ENCODE data around the gene EPN1. TPM values are rescaled to one million over a fixed set of nuclear protein-coding genes. Genes with fewer than 3 reads are reported as not detected.
A peak's percentile ranks its signal among the peaks of the same experiment; 100 is the strongest.

EPN1 gene
- total and polyA plus RNA-seq, 2 of the 13 experiments (the other 11 are each of a cell fraction or from before 2014, with no cell fraction given): 28.9 to 31.7 TPM

GRCh38 chr19:55653651-55654322 lies 21.2 kb upstream of the EPN1 start (continued):
- TF ChIP-seq CBFB (CRISPR knock-in tag; IDR thresholded peaks at IDR 0.05): peak; percentile 25; the same call in 1 of the 2 replicates
- no peak for TF ChIP-seq EEA1 (CRISPR knock-in tag; IDR thresholded peaks at IDR 0.05; ENCODE audit: borderline replicate concordance)
- no peak for TF ChIP-seq HMGA1 (CRISPR knock-in tag; conservative IDR thresholded peaks at IDR 0.05)
- TF ChIP-seq, protein P1, sequence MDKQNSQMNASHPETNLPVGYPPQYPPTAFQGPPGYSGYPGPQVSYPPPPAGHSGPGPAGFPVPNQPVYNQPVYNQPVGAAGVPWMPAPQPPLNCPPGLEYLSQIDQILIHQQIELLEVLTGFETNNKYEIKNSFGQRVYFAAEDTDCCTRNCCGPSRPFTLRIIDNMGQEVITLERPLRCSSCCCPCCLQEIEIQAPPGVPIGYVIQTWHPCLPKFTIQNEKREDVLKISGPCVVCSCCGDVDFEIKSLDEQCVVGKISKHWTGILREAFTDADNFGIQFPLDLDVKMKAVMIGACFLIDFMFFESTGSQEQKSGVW (CRISPR knock-in tag; IDR thresholded peaks at IDR 0.05; ENCODE audit: borderline replicate concordance): no peak
- TF ChIP-seq SMYD3 (CRISPR knock-in tag; IDR thresholded peaks at IDR 0.05): no peak
- TF ChIP-seq ZNF33A (CRISPR knock-in tag; IDR thresholded peaks at IDR 0.05; ENCODE audit: borderline replicate concordance): no peak
- TF ChIP-seq ELF4 (CRISPR knock-in tag; IDR thresholded peaks at IDR 0.05; ENCODE audit: borderline replicate concordance): peak; percentile 84; the same call in 1 of the 2 replicates
- TF ChIP-seq NFYC (CRISPR knock-in tag; IDR thresholded peaks at IDR 0.05): no peak
- TF ChIP-seq ZNF12 (CRISPR knock-in tag; IDR thresholded peaks at IDR 0.05): peak; percentile 50
- peak; percentile 62 for TF ChIP-seq NR2F6 (IDR thresholded peaks at IDR 0.05)
- peak; percentile 88 for TF ChIP-seq NR2F6 (CRISPR knock-in tag; IDR thresholded peaks at IDR 0.05)
- no peak for TF ChIP-seq ZNF879 (CRISPR knock-in tag; IDR thresholded peaks at IDR 0.05)
- TF ChIP-seq ZMYM4 (CRISPR knock-in tag; IDR thresholded peaks at IDR 0.05): peak; percentile 95
- TF ChIP-seq SMARCC2 (IDR thresholded peaks at IDR 0.05): no peak
- TF ChIP-seq, protein P2, sequence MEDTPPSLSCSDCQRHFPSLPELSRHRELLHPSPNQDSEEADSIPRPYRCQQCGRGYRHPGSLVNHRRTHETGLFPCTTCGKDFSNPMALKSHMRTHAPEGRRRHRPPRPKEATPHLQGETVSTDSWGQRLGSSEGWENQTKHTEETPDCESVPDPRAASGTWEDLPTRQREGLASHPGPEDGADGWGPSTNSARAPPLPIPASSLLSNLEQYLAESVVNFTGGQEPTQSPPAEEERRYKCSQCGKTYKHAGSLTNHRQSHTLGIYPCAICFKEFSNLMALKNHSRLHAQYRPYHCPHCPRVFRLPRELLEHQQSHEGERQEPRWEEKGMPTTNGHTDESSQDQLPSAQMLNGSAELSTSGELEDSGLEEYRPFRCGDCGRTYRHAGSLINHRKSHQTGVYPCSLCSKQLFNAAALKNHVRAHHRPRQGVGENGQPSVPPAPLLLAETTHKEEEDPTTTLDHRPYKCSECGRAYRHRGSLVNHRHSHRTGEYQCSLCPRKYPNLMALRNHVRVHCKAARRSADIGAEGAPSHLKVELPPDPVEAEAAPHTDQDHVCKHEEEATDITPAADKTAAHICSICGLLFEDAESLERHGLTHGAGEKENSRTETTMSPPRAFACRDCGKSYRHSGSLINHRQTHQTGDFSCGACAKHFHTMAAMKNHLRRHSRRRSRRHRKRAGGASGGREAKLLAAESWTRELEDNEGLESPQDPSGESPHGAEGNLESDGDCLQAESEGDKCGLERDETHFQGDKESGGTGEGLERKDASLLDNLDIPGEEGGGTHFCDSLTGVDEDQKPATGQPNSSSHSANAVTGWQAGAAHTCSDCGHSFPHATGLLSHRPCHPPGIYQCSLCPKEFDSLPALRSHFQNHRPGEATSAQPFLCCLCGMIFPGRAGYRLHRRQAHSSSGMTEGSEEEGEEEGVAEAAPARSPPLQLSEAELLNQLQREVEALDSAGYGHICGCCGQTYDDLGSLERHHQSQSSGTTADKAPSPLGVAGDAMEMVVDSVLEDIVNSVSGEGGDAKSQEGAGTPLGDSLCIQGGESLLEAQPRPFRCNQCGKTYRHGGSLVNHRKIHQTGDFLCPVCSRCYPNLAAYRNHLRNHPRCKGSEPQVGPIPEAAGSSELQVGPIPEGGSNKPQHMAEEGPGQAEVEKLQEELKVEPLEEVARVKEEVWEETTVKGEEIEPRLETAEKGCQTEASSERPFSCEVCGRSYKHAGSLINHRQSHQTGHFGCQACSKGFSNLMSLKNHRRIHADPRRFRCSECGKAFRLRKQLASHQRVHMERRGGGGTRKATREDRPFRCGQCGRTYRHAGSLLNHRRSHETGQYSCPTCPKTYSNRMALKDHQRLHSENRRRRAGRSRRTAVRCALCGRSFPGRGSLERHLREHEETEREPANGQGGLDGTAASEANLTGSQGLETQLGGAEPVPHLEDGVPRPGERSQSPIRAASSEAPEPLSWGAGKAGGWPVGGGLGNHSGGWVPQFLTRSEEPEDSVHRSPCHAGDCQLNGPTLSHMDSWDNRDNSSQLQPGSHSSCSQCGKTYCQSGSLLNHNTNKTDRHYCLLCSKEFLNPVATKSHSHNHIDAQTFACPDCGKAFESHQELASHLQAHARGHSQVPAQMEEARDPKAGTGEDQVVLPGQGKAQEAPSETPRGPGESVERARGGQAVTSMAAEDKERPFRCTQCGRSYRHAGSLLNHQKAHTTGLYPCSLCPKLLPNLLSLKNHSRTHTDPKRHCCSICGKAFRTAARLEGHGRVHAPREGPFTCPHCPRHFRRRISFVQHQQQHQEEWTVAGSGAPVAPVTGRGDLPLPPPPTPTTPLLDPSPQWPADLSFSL (CRISPR knock-in tag; IDR thresholded peaks at IDR 0.05): no peak
- TF ChIP-seq ZNF282 (IDR thresholded peaks at IDR 0.05; ENCODE audit: partially characterized antibody): no peak
- peak; percentile 81 for TF ChIP-seq TBX2 (CRISPR knock-in tag; IDR thresholded peaks at IDR 0.05; ENCODE audit: borderline replicate concordance)
- TF ChIP-seq ZBTB21 (CRISPR knock-in tag; IDR thresholded peaks at IDR 0.05): no peak
- TF ChIP-seq SNAPC2 (CRISPR knock-in tag; IDR thresholded peaks at IDR 0.05): no peak
- no peak for TF ChIP-seq PRPF4 (IDR thresholded peaks at IDR 0.05; ENCODE audit: low read depth, low read length, poor library complexity, severe bottlenecking)
- no peak for TF ChIP-seq NFIB (CRISPR knock-in tag; IDR thresholded peaks at IDR 0.05; ENCODE audit: borderline replicate concordance)
- peak; percentile 99 for TF ChIP-seq CTCF (CRISPR knock-in tag; IDR thresholded peaks at IDR 0.05)
- no peak for TF ChIP-seq BHLHE40 (IDR thresholded peaks at IDR 0.05; ENCODE audit: low read length)
- peak; percentile 64; the same call in 1 of the 2 replicates for TF ChIP-seq ZNF335 (CRISPR knock-in tag; IDR thresholded peaks at IDR 0.05)
